Measurements from ENCODE around the gene RET. TPM values are rescaled to one million over a fixed set of nuclear protein-coding genes. Genes with fewer than 3 reads are reported as not detected.

The RET gene
- total RNA-seq, 1 experiment from 2014 or later: under 0.01 TPM

GRCh38 chr10:43106256-43107091 is 29.6 kb downstream of the RET start:
- DNase-seq (ENCODE audit: low read depth): no peak

GRCh38 chr10:43108951-43109350 is 32.1 kb downstream of the RET start:
- no peak for DNase-seq (ENCODE audit: low read depth)

GRCh38 chr10:43109671-43110249 is 32.9 kb downstream of the RET start:
- DNase-seq (ENCODE audit: low read depth): no peak

- DNase-seq (ENCODE audit: low read depth): peak; percentile 71
These were observed 33.6 kb downstream of the RET start for GRCh38 chr10:43110338-43111071.

GRCh38 chr10:43111101-43111500 is 34.2 kb downstream of the RET start:
- no peak for DNase-seq (ENCODE audit: low read depth)

- no peak for DNase-seq (ENCODE audit: low read depth)
These were observed 35.2 kb downstream of the RET start for GRCh38 chr10:43111921-43112607.

GRCh38 chr10:43112608-43112961 is 35.7 kb downstream of the RET start:
- DNase-seq (ENCODE audit: low read depth): no peak

GRCh38 chr10:43113201-43114087 is 36.6 kb downstream of the RET start:
- no peak for DNase-seq (ENCODE audit: low read depth)

GRCh38 chr10:43114088-43114742 is 37.3 kb downstream of the RET start:
- DNase-seq (ENCODE audit: low read depth): no peak

GRCh38 chr10:43114743-43115611 is 38.1 kb downstream of the RET start:
- peak; percentile 31 for DNase-seq (ENCODE audit: low read depth)

- DNase-seq (ENCODE audit: low read depth): no peak
These were observed 39.2 kb downstream of the RET start for GRCh38 chr10:43115881-43116595.

- DNase-seq (ENCODE audit: low read depth): no peak
These were observed 39.7 kb downstream of the RET start for GRCh38 chr10:43116596-43116995.

- no peak for DNase-seq (ENCODE audit: low read depth)
These were observed 40.3 kb downstream of the RET start for GRCh38 chr10:43117031-43117776.

GRCh38 chr10:43117777-43118583 is 41.1 kb downstream of the RET start:
- no peak for DNase-seq (ENCODE audit: low read depth)

- DNase-seq (ENCODE audit: low read depth): no peak
These were observed 42.0 kb downstream of the RET start for GRCh38 chr10:43118631-43119415.

GRCh38 chr10:43119416-43120115 is 42.7 kb downstream of the RET start:
- no peak for DNase-seq (ENCODE audit: low read depth)
